Gastroesophageal sphincter (tissue), 3 donors: ENCODE measurements around the gene JARID2.

Experiments used
- EP300 ChIP-seq: sonication (generic); formaldehyde crosslinking; IDR thresholded peaks from one replicate; pipeline ENCODE4 v1.6.1; 2017; ENCODE audit warnings: antibody characterized with exemption, mild to moderate bottlenecking
- POLR2AphosphoS5 ChIP-seq: sonication (generic); formaldehyde crosslinking; IDR thresholded peaks from one replicate; pipeline ENCODE4 v1.6.1; 2017; ENCODE audit warnings: antibody characterized with exemption
- TF ChIP-seq, protein P1 (sequence below), 4 experiments: fragments of 200-600 bp in 2 of 4; fragments of 450-650 bp in 2 of 4; sonication (generic) in 1 of 4; IDR thresholded peaks; one replicate each; pipeline ENCODE4 v1.5.1; 2017 to 2019; ENCODE audit warnings: antibody characterized with exemption in 4 of 4, mild to moderate bottlenecking in 2 of 4, moderate library complexity in 2 of 4

DNA sequence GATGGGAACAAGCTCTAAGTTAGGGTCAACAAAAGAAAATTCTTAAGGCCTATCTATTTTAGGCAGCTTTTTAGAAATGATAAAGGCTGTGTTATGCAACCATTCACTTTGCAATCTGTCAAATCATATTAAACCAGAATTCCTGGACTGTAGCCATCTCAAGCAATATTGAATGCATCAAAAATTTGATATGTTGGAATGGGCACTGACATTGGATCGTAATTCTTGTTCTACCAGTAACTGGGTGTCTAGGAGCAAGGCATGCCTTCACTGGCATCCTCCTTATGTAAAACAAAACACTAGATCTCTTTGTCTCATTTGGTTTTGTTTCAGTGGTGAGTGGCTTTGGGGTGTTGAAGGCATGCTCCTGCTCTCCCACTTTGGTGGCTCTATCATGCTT lies 145.6 kb downstream of the JARID2 start:
- TF ChIP-seq, protein P1, sequence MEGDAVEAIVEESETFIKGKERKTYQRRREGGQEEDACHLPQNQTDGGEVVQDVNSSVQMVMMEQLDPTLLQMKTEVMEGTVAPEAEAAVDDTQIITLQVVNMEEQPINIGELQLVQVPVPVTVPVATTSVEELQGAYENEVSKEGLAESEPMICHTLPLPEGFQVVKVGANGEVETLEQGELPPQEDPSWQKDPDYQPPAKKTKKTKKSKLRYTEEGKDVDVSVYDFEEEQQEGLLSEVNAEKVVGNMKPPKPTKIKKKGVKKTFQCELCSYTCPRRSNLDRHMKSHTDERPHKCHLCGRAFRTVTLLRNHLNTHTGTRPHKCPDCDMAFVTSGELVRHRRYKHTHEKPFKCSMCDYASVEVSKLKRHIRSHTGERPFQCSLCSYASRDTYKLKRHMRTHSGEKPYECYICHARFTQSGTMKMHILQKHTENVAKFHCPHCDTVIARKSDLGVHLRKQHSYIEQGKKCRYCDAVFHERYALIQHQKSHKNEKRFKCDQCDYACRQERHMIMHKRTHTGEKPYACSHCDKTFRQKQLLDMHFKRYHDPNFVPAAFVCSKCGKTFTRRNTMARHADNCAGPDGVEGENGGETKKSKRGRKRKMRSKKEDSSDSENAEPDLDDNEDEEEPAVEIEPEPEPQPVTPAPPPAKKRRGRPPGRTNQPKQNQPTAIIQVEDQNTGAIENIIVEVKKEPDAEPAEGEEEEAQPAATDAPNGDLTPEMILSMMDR (IDR thresholded peaks at IDR 0.05) = no peak
- TF ChIP-seq POLR2AphosphoS5 (no peak), EP300 (no peak)
